ENCODE data around the gene CDYL2.
"Not testable (repeated sequence)": the region's sequence is repeated elsewhere in the genome, so short reads cannot be mapped to it uniquely, and the experiment has no call there.

The CDYL2 gene

GRCh38 chr16:80806927-80807340 is 2.5 kb upstream of the CDYL2 start:
- DNase-seq = no peak

DNA sequence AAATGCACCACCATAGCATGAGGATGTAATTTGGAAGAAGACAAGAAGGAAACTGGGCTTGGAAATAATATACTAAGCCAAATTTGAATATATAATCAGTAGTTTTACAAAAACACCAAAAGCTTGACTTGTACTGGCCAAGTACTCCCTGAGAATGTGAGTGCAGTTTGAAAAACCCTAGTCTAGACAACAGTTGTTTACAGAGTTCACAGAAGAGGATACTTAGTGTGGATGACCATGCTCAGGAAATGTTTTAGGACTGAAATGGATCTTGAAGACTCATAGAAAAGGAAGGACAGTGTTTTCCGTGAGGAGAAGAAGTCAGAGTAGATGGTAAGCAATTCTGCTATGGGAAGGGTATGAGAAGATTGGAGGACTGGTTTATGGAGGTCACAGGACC is 1.9 kb upstream of the CDYL2 start:
- DNase-seq = no peak

DNA sequence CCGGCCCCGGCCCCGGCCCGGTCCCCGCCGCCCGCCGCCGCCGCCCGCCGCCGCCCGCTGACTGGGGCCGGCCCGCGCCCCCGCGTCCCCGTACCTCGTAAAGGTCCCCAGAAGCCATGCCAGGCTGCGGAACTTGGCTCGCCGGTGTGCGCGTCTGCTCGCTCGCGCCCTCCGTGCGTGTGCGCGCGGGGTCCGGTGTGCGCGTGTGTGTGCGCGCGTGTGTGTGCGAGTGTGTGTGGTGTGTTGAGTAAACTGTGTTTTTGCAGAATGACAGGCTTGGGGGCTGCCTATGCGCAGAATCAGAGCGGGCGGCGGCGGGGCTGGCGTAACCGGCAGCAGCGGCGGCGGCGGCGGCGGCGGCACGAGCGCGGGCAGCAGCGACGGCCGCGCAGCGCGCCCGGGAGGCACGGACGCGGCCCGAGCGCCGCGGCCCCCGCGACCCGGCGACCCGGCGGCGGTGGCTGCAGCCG is 307 bp downstream of the CDYL2 start:
- no peak for DNase-seq

DNA sequence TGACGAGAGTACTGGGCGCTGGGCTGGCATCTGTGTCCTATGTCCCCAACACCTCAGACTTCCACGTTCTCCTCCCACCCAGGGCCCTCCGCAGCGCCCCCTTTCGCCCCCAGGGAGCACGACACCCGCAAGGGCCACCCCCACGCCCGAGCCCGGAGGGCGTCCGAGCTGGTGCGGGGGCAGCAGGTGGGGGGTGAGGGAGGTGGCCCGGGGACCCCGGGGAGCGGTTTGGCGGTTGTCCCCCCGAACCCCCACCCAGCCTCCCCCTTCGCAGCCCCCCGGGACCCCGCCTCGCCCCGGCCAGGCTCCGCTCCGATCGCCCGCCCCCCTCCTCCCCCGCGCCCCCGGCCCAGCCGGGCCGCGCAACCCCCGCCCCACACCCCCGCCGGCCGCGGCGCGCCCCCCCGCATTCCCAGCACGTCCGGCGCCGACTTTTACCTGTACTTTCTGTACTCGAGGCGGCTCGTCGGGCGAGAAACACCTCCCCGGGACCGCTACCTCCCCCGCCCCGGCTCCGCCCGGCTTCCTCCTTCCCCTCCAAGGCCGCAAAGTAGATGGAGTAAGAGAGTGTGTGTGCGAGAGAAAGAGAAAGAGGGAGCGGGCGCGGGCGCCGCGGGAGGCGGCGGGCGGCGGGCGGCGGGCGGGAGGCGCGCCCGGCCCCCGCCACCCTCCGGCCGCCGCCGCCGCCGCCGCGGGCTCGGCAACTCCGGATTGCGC is 901 bp downstream of the CDYL2 start:
- DNase-seq = no peak

DNA sequence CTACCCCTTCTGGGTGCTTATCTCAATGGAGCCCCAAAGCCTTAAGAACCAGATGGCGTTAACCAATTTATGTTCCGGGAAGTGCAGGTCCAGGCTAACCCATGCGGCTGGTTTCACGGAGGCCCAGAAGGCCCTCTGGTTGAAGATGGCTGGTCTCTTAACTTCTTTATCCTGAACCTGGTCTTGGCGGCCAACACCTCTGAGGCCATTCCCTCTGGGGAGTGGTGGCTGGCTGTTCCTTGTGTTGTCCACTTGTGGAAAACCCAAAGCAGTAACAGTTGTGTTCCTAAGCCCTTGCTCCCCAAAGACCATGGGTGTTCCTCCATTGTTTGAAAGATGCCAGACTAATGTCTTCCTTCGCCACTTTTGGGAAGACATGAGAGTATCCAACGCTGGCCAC is 1.5 kb downstream of the CDYL2 start:
- DNase-seq = no peak

DNA sequence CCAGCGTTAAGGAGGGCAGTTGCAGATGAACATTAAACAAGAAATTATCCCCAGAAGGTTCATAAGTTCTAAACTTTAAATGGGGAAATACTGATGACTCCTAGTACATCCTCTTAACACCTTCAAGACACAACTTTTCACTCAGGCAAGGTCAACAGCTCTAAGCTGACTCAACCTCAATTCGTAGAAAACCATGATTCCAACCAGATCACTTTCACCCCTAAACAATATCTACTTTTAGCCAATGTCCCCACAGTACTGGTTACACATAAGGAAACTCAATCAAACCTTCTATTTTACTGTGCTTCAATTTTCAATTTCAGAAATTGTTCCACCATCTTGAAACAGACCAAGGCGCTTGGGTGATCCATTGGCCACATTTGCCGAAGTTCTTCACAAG is 2.3 kb downstream of the CDYL2 start:
- DNase-seq = no peak

GRCh38 chr16:80794071-80794470 is 10.3 kb downstream of the CDYL2 start:
- DNase-seq = no peak

GRCh38 chr16:80792031-80792430 is 12.4 kb downstream of the CDYL2 start:
- DNase-seq = no peak

- DNase-seq = no peak
These were observed 13.0 kb downstream of the CDYL2 start for GRCh38 chr16:80791411-80791810.

GRCh38 chr16:80790751-80791150 is 13.6 kb downstream of the CDYL2 start:
- no peak for DNase-seq

- no peak for DNase-seq
These were observed 16.4 kb downstream of the CDYL2 start for GRCh38 chr16:80788027-80788426.

DNA sequence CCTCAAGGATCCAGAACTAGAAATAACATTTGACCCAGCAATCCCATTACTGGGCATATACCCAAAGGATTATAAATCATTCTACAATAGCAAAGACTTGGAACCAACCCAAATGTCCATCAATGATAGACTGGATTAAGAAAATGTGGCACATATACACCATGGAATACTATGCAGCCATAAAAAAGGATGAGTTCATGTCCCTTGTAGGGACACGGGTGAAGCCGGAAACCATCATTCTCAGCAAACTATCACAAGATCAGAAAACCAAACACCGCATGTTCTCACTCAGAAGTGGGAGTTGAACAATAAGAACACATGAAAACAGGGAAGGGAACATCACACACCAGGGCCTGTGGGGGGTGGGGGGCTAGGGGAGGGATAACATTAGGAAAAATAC is 17.8 kb downstream of the CDYL2 start:
- DNase-seq = not testable (repeated sequence)

GRCh38 chr16:80784951-80785350 is 19.4 kb downstream of the CDYL2 start:
- DNase-seq = no peak

DNA sequence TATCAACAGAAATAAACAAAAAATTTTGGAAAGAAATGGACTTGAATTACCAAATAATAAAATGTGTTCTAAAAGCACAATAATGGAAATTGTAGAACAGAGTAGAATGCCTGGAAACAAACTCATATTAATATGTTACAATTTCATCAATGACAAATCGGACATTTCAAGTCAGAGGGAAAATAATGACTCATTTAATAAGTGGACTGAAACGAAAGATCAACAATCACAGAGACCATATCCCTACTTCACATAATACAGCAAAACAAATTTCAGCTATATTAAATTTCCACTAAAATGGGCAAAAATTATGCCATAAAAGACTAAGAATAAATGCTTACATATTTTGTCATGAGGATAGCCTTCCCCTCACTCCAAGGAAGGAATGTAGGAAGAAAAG is 25.7 kb downstream of the CDYL2 start:
- DNase-seq = no peak

DNA sequence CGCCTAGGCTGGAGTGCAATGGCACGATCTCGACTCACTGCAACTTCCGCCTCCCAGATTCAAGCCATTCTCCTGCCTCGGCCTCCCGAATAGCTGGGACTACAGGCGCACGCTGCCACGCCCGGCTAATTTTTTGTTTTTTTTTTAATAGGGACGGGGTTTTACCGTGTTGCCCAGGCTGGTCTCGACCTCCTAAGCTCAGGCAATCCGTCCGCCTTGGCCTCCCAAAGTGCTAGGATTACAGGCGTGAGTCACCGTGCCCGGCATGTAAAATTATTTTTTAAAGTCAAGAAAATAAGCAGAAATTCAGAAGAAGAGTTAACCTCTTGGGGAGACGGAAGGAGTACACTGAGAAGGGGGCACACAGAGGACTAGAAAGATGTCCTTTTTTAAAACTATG is 27.5 kb downstream of the CDYL2 start:
- DNase-seq = no peak

- DNase-seq = no peak
These were observed 28.9 kb downstream of the CDYL2 start for GRCh38 chr16:80775450-80775849.

GRCh38 chr16:80766798-80767197 is 37.6 kb downstream of the CDYL2 start:
- DNase-seq = no peak

- DNase-seq = no peak
These were observed 44.8 kb downstream of the CDYL2 start for GRCh38 chr16:80759419-80760162.

- no peak for DNase-seq
These were observed 49.9 kb downstream of the CDYL2 start for GRCh38 chr16:80754476-80754875.

DNA sequence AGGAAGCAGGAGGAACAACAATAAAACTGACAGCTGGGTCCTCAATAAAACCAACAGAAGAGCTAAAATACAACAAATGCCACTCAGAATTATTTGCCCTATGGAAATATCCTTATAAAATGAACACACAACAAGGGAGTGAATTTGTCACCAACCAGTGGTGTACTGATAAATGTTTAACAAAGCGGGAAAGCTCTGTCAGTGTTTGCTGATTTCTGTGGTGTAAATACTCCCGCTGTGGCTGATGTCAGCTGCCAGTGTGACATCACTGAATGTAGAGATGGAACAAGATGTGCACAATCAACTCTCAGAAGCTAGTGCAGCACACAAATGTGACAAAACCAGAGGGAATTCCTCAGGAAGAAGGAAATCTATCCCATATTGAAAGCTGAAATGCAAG is 51.9 kb downstream of the CDYL2 start:
- DNase-seq = no peak

DNA sequence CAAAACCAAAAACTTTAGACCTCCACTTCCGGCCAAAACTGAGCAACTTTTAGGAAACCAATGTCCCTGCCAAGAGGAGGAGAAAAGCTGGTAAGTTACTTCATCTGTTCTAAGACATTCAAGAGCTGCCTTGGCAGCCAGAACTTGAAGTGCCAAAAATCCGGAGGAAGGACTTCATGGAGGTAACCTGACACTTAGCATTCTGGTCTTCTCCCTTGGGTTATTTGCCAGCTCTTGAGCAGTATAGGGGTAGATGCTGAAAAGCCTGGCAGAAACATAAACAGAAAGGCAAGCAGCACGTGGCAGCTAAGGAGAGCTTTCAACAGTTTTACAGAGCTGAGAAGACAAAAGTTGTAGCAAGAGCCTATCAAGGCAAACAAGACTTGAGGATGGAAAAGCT is 53.2 kb downstream of the CDYL2 start:
- no peak for DNase-seq

DNA sequence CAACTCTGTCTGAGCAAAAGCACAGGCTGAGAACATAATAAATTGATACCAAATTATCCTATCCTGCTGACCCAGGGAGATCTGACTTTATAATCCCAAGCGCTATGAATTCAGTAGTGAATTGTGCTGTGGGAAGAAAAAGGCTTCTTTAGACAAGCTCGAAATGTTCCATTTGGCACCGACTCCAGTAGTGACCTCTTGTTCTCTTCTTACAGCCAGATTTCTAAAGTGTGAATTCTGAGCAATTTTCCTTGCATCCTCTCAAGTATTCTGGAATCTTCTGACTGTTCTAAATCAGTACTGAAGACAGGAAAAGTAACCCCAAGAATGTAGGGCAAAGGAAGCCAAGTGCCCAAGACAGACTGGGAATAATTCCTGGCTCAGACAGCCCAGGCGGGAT is 58.2 kb downstream of the CDYL2 start:
- DNase-seq = no peak

DNA sequence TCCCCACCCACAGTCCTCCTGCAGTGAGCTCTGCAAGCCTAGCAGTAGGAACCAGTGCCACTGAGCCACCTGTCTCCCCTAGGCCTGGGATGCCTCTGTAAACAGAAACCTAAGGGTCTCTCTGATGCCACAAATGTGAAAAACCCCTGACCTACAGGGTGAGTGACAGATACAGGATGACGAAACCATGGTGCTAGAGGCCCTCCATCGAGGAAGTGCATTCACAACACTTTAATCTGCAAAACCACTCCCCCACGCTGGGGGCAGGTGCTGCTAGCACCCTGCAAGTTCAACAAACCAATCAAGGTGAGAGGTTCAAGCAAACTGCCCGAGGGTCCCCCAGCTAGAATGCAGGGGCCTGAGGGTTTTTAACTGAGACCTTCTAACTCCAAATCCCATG is 59.5 kb downstream of the CDYL2 start:
- no peak for DNase-seq

GRCh38 chr16:80743772-80744171 is 60.6 kb downstream of the CDYL2 start:
- DNase-seq = no peak

DNA sequence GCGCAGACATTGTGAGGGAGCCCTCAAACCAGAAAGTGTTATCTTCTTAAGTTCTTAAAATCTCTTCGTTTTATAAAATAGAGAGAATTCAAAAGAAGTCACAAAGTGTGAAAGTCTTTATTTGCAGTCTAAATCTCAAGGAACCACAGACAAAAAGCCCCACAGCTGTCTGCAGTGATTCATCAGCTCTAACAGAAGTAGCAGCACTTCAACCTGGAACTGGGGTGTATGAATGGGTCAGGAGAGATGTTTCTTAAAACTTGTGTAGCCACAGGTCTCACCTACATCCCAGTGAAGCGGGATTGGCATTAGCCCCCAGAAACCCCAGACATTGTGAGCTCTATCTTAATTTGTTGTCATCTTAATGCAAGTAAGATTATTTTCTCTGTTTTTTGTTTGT is 61.1 kb downstream of the CDYL2 start:
- DNase-seq = no peak

Data from GOT3 (cell line).